ENCODE results near the gene ACAA1. TPM values are rescaled to one million over a fixed set of nuclear protein-coding genes. Genes with fewer than 3 reads are reported as not detected.
A peak's percentile ranks its signal among the peaks of the same experiment; 100 is the strongest.

The ACAA1 gene
- total and polyA plus RNA-seq, 2 of the 13 experiments (the other 11 are each of a cell fraction or from before 2014, with no cell fraction given): 60.8 to 188 TPM

DNA sequence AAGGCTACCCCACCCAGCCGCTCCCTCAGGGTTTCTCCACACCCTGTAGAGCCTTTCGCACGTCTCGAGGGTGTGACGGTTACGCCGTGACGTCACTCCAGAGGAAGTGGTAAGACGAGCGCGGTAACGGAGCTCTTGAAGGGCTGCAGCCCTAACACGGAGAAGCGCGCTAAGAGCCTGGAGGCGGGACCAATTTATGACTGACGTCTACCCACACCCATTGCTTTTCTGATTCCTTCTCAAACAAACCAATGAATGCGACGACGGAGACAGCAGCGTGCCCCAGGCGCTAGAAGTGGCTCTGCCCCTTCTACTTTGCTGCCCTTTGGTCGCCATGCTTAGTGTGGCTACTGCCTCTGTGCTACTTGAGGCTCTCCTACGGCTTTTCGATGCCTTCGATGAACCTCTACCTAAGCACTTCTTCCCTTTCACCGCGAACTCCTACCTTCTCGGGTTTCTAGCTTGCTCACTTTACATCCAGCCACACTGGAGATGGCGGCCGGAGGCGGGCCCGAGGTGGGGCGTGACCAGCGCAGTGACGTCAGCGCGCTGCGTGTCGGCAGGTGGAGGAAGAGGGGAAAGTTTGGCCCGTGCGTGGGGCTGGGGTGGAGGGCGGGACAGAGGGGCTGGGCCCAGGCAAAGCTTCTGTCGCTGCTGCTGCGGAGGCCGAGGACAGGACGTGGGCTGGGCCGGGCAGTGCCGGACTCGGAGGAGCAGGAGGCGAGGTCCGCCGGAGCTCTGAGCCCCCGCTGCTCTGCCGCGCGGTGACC is 28.2 kb upstream of the ACAA1 start, which contains the start of gene OXSR1 (continued):
- TF ChIP-seq, protein P1, sequence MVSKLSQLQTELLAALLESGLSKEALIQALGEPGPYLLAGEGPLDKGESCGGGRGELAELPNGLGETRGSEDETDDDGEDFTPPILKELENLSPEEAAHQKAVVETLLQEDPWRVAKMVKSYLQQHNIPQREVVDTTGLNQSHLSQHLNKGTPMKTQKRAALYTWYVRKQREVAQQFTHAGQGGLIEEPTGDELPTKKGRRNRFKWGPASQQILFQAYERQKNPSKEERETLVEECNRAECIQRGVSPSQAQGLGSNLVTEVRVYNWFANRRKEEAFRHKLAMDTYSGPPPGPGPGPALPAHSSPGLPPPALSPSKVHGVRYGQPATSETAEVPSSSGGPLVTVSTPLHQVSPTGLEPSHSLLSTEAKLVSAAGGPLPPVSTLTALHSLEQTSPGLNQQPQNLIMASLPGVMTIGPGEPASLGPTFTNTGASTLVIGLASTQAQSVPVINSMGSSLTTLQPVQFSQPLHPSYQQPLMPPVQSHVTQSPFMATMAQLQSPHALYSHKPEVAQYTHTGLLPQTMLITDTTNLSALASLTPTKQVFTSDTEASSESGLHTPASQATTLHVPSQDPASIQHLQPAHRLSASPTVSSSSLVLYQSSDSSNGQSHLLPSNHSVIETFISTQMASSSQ (IDR thresholded peaks at IDR 0.05; ENCODE audit: low read depth): no peak
- TF ChIP-seq, protein P1 (CRISPR knock-in tag; IDR thresholded peaks at IDR 0.05; ENCODE audit: borderline replicate concordance): peak; percentile 49; the same call in 1 of the 2 replicates
- TF ChIP-seq HNRNPH1 (optimal IDR thresholded peaks at IDR 0.05; ENCODE audit: low read depth, low read length) (no peak), NFYB (CRISPR knock-in tag; IDR thresholded peaks at IDR 0.05) (peak; percentile 98), KDM3A (CRISPR knock-in tag; IDR thresholded peaks at IDR 0.05; ENCODE audit: low read depth) (peak; percentile 61; the same call in 1 of the 2 replicates), ZNF674 (CRISPR knock-in tag; IDR thresholded peaks at IDR 0.05; ENCODE audit: low read depth) (no peak), MEIS2 (CRISPR knock-in tag; IDR thresholded peaks at IDR 0.05) (peak; percentile 53; the same call in 1 of the 2 replicates), SSRP1 (CRISPR knock-in tag; IDR thresholded peaks at IDR 0.05) (no peak; the same call in 1 of the 2 replicates), SOX6 (IDR thresholded peaks at IDR 0.05) (no peak), SOX6 (CRISPR knock-in tag; IDR thresholded peaks at IDR 0.05) (peak; percentile 50), EZH2 (conservative IDR thresholded peaks at IDR 0.05; ENCODE audit: low read depth, low read length) (no peak), IRX3 (CRISPR knock-in tag; IDR thresholded peaks at IDR 0.05; ENCODE audit: borderline replicate concordance, low read depth) (peak; percentile 18; the same call in 1 of the 2 replicates), ZFP82 (CRISPR knock-in tag; IDR thresholded peaks at IDR 0.05; ENCODE audit: borderline replicate concordance) (peak; percentile 29; the same call in 1 of the 2 replicates), CHCHD3 (CRISPR knock-in tag; IDR thresholded peaks at IDR 0.05) (peak; percentile 89; the same call in 1 of the 2 replicates), ZFP41 (CRISPR knock-in tag; IDR thresholded peaks at IDR 0.05; ENCODE audit: borderline replicate concordance) (no peak), ASH2L (IDR thresholded peaks at IDR 0.05; ENCODE audit: insufficient read length, low read depth, low read length) (peak; percentile 90), GATAD2A (CRISPR knock-in tag; IDR thresholded peaks at IDR 0.05) (peak; percentile 78)
- TF ChIP-seq, protein P2, sequence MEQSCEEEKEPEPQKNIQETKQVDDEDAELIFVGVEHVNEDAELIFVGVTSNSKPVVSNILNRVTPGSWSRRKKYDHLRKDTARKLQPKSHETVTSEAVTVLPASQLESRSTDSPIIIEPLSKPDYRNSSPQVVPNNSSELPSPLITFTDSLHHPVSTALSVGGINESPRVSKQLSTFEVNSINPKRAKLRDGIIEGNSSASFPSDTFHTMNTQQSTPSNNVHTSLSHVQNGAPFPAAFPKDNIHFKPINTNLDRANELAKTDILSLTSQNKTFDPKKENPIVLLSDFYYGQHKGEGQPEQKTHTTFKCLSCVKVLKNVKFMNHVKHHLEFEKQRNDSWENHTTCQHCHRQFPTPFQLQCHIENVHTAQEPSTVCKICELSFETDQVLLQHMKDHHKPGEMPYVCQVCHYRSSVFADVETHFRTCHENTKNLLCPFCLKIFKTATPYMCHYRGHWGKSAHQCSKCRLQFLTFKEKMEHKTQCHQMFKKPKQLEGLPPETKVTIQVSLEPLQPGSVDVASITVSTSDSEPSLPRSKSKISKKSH (CRISPR knock-in tag; IDR thresholded peaks at IDR 0.05; ENCODE audit: borderline replicate concordance): no peak
- TF ChIP-seq, protein P3, sequence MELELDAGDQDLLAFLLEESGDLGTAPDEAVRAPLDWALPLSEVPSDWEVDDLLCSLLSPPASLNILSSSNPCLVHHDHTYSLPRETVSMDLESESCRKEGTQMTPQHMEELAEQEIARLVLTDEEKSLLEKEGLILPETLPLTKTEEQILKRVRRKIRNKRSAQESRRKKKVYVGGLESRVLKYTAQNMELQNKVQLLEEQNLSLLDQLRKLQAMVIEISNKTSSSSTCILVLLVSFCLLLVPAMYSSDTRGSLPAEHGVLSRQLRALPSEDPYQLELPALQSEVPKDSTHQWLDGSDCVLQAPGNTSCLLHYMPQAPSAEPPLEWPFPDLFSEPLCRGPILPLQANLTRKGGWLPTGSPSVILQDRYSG (CRISPR knock-in tag; IDR thresholded peaks at IDR 0.05): no peak
- TF ChIP-seq, protein P4, sequence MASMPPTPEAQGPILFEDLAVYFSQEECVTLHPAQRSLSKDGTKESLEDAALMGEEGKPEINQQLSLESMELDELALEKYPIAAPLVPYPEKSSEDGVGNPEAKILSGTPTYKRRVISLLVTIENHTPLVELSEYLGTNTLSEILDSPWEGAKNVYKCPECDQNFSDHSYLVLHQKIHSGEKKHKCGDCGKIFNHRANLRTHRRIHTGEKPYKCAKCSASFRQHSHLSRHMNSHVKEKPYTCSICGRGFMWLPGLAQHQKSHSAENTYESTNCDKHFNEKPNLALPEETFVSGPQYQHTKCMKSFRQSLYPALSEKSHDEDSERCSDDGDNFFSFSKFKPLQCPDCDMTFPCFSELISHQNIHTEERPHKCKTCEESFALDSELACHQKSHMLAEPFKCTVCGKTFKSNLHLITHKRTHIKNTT (CRISPR knock-in tag; IDR thresholded peaks at IDR 0.05): no peak
